Measurements from ENCODE around the gene SSBP2.

SSBP2 gene

GRCh38 chr5:81703840-81704239 lies 47.1 kb downstream of the SSBP2 start:
- H3K9me3 ChIP-seq (ENCODE audit: insufficient read depth, low read length, severe bottlenecking): peaks cover 8% of the 10 kb centered on the region
- TF ChIP-seq EZH2 (IDR thresholded peaks at IDR 0.05; ENCODE audit: borderline replicate concordance, low read depth, low read length, severe bottlenecking) (no peak), CTCF (IDR thresholded peaks at IDR 0.05; ENCODE audit: borderline replicate concordance, extremely low read depth, low read length, poor library complexity, severe bottlenecking) (no peak)
- H3K4me2 ChIP-seq (ENCODE audit: insufficient read depth, low read length): no peak overlapping the region
- ATAC-seq (ENCODE audit: insufficient read depth, low read depth) (no peak), DNase-seq (no peak)
- no peaks in the 10 kb centered on the region for H3K27me3 ChIP-seq (ENCODE audit: insufficient read depth, low read length, poor library complexity)
- no peaks in the 10 kb centered on the region for H3K4me1 ChIP-seq (ENCODE audit: insufficient read depth, low read length)
- H3K4me3 ChIP-seq (ENCODE audit: low read depth in 1 of 2, low read length in 2 of 2): no peak overlapping the region
- no peak overlapping the region for H3K9ac ChIP-seq (ENCODE audit: low read depth, low read length)
- peaks cover 55% of the 10 kb centered on the region; the same call in 1 of the 2 replicates for H4K20me1 ChIP-seq (ENCODE audit: insufficient read depth, low read length)
- H3K79me2 ChIP-seq (ENCODE audit: insufficient read depth, low read length): peaks cover 99% of the 10 kb centered on the region
- H3K36me3 ChIP-seq (ENCODE audit: insufficient read depth, low read length): peaks cover 75% of the 10 kb centered on the region
- H3K27ac ChIP-seq (ENCODE audit: low read length): no peak overlapping the region
- H2AFZ ChIP-seq (ENCODE audit: low read depth, low read length): no peak overlapping the region

DNA sequence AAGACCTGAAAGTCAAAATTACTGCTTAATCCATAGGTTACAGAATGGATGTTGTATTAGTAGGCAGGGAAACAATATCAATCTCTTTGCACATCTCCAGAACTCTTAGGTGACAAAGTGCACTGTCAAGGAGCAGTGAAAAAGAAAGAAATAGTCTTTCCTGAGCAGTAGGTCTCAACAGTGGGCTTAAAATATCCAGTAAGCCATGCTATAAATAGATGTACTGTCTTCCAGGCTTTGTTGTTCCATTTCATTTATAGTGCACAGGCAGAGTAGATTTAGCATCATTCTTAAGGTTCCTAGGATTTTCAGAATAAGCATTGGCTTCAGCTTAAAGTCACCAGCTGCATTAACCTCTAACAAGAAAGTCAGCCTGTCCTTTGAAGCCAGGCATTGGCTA lies 50.7 kb downstream of the SSBP2 start:
- Histone ChIP-seq H2AFZ (ENCODE audit: low read depth, low read length) (no peak overlapping the region), H3K9me3 (ENCODE audit: insufficient read depth, low read length, severe bottlenecking) (peaks cover 8% of the 10 kb centered on the region), H4K20me1 (ENCODE audit: insufficient read depth, low read length) (peaks cover 45% of the 10 kb centered on the region), H3K27ac (ENCODE audit: low read length) (no peak overlapping the region), H3K4me3 (ENCODE audit: low read depth in 1 of 2, low read length in 2 of 2) (no peak overlapping the region), H3K4me1 (ENCODE audit: insufficient read depth, low read length) (no peaks in the 10 kb centered on the region; the same call in 1 of the 2 replicates), H3K36me3 (ENCODE audit: insufficient read depth, low read length) (peaks cover 63% of the 10 kb centered on the region), H3K4me2 (ENCODE audit: insufficient read depth, low read length) (no peak overlapping the region), H3K79me2 (ENCODE audit: insufficient read depth, low read length) (peaks cover 99% of the 10 kb centered on the region), H3K27me3 (ENCODE audit: insufficient read depth, low read length, poor library complexity) (no peaks in the 10 kb centered on the region), H3K9ac (ENCODE audit: low read depth, low read length) (no peak overlapping the region)
- DNase-seq: no peak
- ATAC-seq (ENCODE audit: insufficient read depth, low read depth): no peak
- TF ChIP-seq CTCF (IDR thresholded peaks at IDR 0.05; ENCODE audit: borderline replicate concordance, extremely low read depth, low read length, poor library complexity, severe bottlenecking) (no peak), EZH2 (IDR thresholded peaks at IDR 0.05; ENCODE audit: borderline replicate concordance, low read depth, low read length, severe bottlenecking) (no peak)

GRCh38 chr5:81698813-81699212 lies 52.1 kb downstream of the SSBP2 start:
- no peak for DNase-seq
- ATAC-seq (ENCODE audit: insufficient read depth, low read depth): no peak
- Histone ChIP-seq H3K9ac (ENCODE audit: low read depth, low read length) (no peak overlapping the region), H3K4me1 (ENCODE audit: insufficient read depth, low read length) (no peaks in the 10 kb centered on the region; the same call in 1 of the 2 replicates), H4K20me1 (ENCODE audit: insufficient read depth, low read length) (peaks cover 52% of the 10 kb centered on the region), H3K27me3 (ENCODE audit: insufficient read depth, low read length, poor library complexity) (no peaks in the 10 kb centered on the region), H2AFZ (ENCODE audit: low read depth, low read length) (no peak overlapping the region), H3K4me3 (ENCODE audit: low read depth in 1 of 2, low read length in 2 of 2) (no peak overlapping the region), H3K79me2 (ENCODE audit: insufficient read depth, low read length) (peaks cover 99% of the 10 kb centered on the region), H3K27ac (ENCODE audit: low read length) (no peak overlapping the region), H3K4me2 (ENCODE audit: insufficient read depth, low read length) (no peak overlapping the region), H3K9me3 (ENCODE audit: insufficient read depth, low read length, severe bottlenecking) (peaks cover 8% of the 10 kb centered on the region), H3K36me3 (ENCODE audit: insufficient read depth, low read length) (peaks cover 64% of the 10 kb centered on the region)
- TF ChIP-seq CTCF (IDR thresholded peaks at IDR 0.05; ENCODE audit: borderline replicate concordance, extremely low read depth, low read length, poor library complexity, severe bottlenecking) (no peak), EZH2 (IDR thresholded peaks at IDR 0.05; ENCODE audit: borderline replicate concordance, low read depth, low read length, severe bottlenecking) (no peak)
